Ovary (tissue), 9 donors: ENCODE data around the gene RPS25. TPM values are rescaled to one million over a fixed set of nuclear protein-coding genes. Genes with fewer than 3 reads are reported as not detected.
A peak's percentile ranks its signal among the peaks of the same experiment; 100 is the strongest.

Experiments used
- DNase-seq, 5 donors: peaks; one replicate each; pipeline ENCODE4 v3.0.0-alpha.2; 2019 to 2020
- H3K27ac ChIP-seq, 2 donors: fragments of 200-600 bp; one replicate each; pipeline versions ENCODE4 v1.5.1 to v1.8.0; 2019 to 2022
- H3K27me3 ChIP-seq: fragments of 200-600 bp; one replicate; pipeline ENCODE4 v1.8.0; 2022
- H3K36me3 ChIP-seq: fragments of 200-600 bp; sonication (generic); one replicate; pipeline ENCODE4 v1.5.1; 2019
- H3K4me1 ChIP-seq: one replicate; pipeline ENCODE4 v1.8.1; 2013; ENCODE audit warnings: mild to moderate bottlenecking, moderate library complexity; ENCODE audit not compliant: insufficient read depth
- H3K4me3 ChIP-seq: fragments of 200-600 bp; sonication (generic); one replicate; pipeline ENCODE4 v1.5.1; 2017
- H3K9me3 ChIP-seq, 2 donors: fragments of 200-600 bp in 1 of 2; sonication (generic) in 1 of 2; one replicate each; pipeline versions ENCODE4 v1.5.1 to v1.8.1; 2013 to 2019; ENCODE audit warnings: mild to moderate bottlenecking in 1 of 2, moderate library complexity in 1 of 2
- CTCF ChIP-seq, 3 donors: fragments of 450-650 bp in 2 of 3; fragments of 200-600 bp in 1 of 3; IDR thresholded peaks; one replicate each; pipeline versions ENCODE4 v1.5.1 to v1.8.0; 2016 to 2022; ENCODE audit warnings: antibody characterized with exemption in 3 of 3, mild to moderate bottlenecking in 1 of 3
- EP300 ChIP-seq: sonication (generic); formaldehyde crosslinking; IDR thresholded peaks from one replicate; pipeline ENCODE4 v1.6.1; 2017; ENCODE audit warnings: antibody characterized with exemption
- POLR2A ChIP-seq: fragments of 450-650 bp; IDR thresholded peaks from one replicate; pipeline ENCODE4 v1.6.1; 2017; ENCODE audit warnings: antibody characterized with exemption, mild to moderate bottlenecking, moderate library complexity
- WGBS, 3 donors: extraction: QIAGEN DNeasy Blood & Tissue Kit in 1 of 3; methylation state at CpG; one replicate each; pipeline versions ENCODE4 v1.1.5 to v1.1.7; 2013 to 2017; 5-methylcytosine and 5-hydroxymethylcytosine counted together
- intact Hi-C, 4 donors: fragments of 100-400 bp; cut with DNase I; formaldehyde crosslinking; loops; one replicate each; pipeline versions ENCODE4 v1.11.0 to v1.15.1; 2022 to 2023
- polyA plus RNA-seq, 2 donors: library from polyadenylated mRNA; stranded (reverse); fragments of 200-250 nt in 1 of 2; fragments of 350-450 nt in 1 of 2; fragmentation: Illumina TruSeq in 1 of 2; extraction: RNeasy Lipid Tissue Mini Kit (QIAGEN cat#74804) in 1 of 2; gene quantifications; one replicate each; pipeline ENCODE4 v1.2.3, GENCODE V29; 2013 to 2014
- total RNA-seq, 7 donors: library from RNA; depleted of rRNA in 2 of 7; stranded (reverse); fragments of >200 nt in 2 of 7; fragmentation: NEBNext Ultra II Directional in 3 of 7; extraction: Animal tissue kit (Norgen Biotek cat#: 25700) in 3 of 7; gene quantifications; one replicate each; pipeline versions ENCODE4 v1.1.0 to v1.2.4, GENCODE V29; 2016 to 2023
- donor health status: DM: no; HTN: no; CAD: no; lungs with moderate emphysema.
- donor health status: DM: no; HTN: no; CAD: no.
- donor health status: Bipolar disorder and iron deficiency.
- donor health status: DM: yes; HTN: yes; CAD: no.
- donor health status: DM: no; HTN: no; CAD: no.
- donor health status: DM: yes; HTN: yes; CAD: no.

The RPS25 gene
- total and polyA plus RNA-seq, 9 donors = 1,999 to 7,045 (median 2,845) TPM

- Histone ChIP-seq H3K36me3 (no peaks in the 10 kb centered on the region), H3K27ac (no peak overlapping the region)
Measured at GRCh38 chr11:119006656-119007055, 11.5 kb downstream of the RPS25 start.

GRCh38 chr11:119000906-119001305, 17.2 kb downstream of the RPS25 start:
- no peaks in the 10 kb centered on the region for H3K36me3 ChIP-seq

More at GRCh38 chr11:119006656-119007055, 11.5 kb downstream of the RPS25 start:
- H3K9me3 ChIP-seq = no peaks in the 10 kb centered on the region
- H3K4me3 ChIP-seq = no peak overlapping the region
- H3K27me3 ChIP-seq = no peaks in the 10 kb centered on the region
- TF ChIP-seq EP300 = no peak
- no peak for TF ChIP-seq CTCF (IDR thresholded peaks at IDR 0.05)
- no peak for TF ChIP-seq POLR2A
- WGBS, 3 donors = 80 to 81% (median 81%) methylated on average over 4 of the region's 4 CpGs
- intact Hi-C loops = no loop called here
- no peak for DNase-seq
- H3K4me1 ChIP-seq = no peaks in the 10 kb centered on the region

GRCh38 chr11:118998822-118999221, 19.3 kb downstream of the RPS25 start:
- Histone ChIP-seq H3K9me3 (no peaks in the 10 kb centered on the region), H3K4me3 (peak overlapping the region; percentile 80), H3K36me3 (no peaks in the 10 kb centered on the region), H3K27me3 (no peaks in the 10 kb centered on the region), H3K27ac (peak overlapping the region in 1 of 2 donors; percentile 66), H3K4me1 (peaks cover 7% of the 10 kb centered on the region)
- TF ChIP-seq CTCF (IDR thresholded peaks at IDR 0.05) (no peak), POLR2A (no peak), EP300 (no peak)
- 23 to 43% (median 38%) methylated on average over 6 of the region's 6 CpGs for WGBS, 3 donors
- peak in 1 of 5 donors; percentile 31 for DNase-seq
- intact Hi-C loops = loop anchor here in 1 of 4 donors (2.0 kb wide), 1 partner anchor 20 kb away; the partner anchor contains the start of genes RPS25 and TRAPPC4

More at GRCh38 chr11:119000906-119001305, 17.2 kb downstream of the RPS25 start:
- DNase-seq = no peak
- H3K4me1 ChIP-seq = peaks cover 7% of the 10 kb centered on the region
- WGBS, 3 donors = 58 to 62% (median 61%) methylated on average over 1 of the region's 1 CpG
- no peak overlapping the region for H3K27ac ChIP-seq
- H3K9me3 ChIP-seq = no peaks in the 10 kb centered on the region
- intact Hi-C loops = no loop called here
- H3K27me3 ChIP-seq = no peaks in the 10 kb centered on the region
- no peak overlapping the region for H3K4me3 ChIP-seq
- TF ChIP-seq POLR2A (no peak), EP300 (no peak), CTCF (IDR thresholded peaks at IDR 0.05) (no peak)

GRCh38 chr11:118998388-118998717, 19.8 kb downstream of the RPS25 start:
- Histone ChIP-seq H3K27ac (peak overlapping the region; percentile 63 to 66), H3K27me3 (no peaks in the 10 kb centered on the region), H3K4me3 (peak overlapping the region; percentile 80), H3K4me1 (peaks cover 7% of the 10 kb centered on the region), H3K36me3 (no peaks in the 10 kb centered on the region), H3K9me3 (no peaks in the 10 kb centered on the region)
- 1 to 2% (median 1%) methylated on average over 19 of the region's 19 CpGs for WGBS, 3 donors
- intact Hi-C loops = loop anchor here in 1 of 4 donors (2.0 kb wide), 1 partner anchor 20 kb away; the partner anchor contains the start of genes RPS25 and TRAPPC4
- TF ChIP-seq EP300 (no peak), POLR2A (no peak), CTCF (IDR thresholded peaks at IDR 0.05) (no peak)
- DNase-seq = no peak
